Ramos (cell line): Measurements from ENCODE around the gene SYNPO2.

Experiments
- in situ Hi-C: fragments of 300-500 bp; cut with MboI; formaldehyde crosslinking; loops from one replicate; pipeline ENCODE4 v1.14.3; 2022; ENCODE audit warnings: low sequenced_read_pairs; ENCODE audit not compliant: unreplicated experiment

Gene SYNPO2

GRCh38 chr4:118879409-118879808 lies 9.2 kb upstream of the SYNPO2 start:
- in situ Hi-C loops = no loop called here

- in situ Hi-C loops = no loop called here
Measured at GRCh38 chr4:118881512-118882146, 7.0 kb upstream of the SYNPO2 start.

GRCh38 chr4:118883861-118884260 lies 4.8 kb upstream of the SYNPO2 start:
- in situ Hi-C loops = no loop called here

- in situ Hi-C loops = no loop called here
Measured at GRCh38 chr4:118884716-118885115, 3.9 kb upstream of the SYNPO2 start.

- in situ Hi-C loops = no loop called here
Measured at GRCh38 chr4:118889312-118889691, 648 bp downstream of the SYNPO2 start.

DNA sequence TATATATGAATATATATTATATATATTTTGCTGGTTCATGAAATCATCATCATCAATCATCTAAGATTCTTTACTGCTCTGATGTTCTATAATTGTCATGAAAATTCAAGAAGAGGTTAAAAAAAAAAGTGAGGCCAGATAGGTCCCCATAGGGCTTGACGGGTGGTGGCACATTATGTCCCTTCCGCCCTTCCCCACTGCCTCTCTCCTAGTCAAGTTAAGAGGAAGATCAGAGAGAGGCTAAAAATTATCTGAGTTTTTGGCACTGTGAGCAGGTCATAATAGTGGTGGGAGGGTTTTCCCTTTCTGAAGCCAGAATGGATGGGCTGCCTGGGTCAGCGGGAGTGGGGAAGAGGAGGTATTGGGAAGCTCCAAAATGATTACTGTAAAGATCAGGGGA lies 5.4 kb downstream of the SYNPO2 start:
- in situ Hi-C loops = no loop called here

DNA sequence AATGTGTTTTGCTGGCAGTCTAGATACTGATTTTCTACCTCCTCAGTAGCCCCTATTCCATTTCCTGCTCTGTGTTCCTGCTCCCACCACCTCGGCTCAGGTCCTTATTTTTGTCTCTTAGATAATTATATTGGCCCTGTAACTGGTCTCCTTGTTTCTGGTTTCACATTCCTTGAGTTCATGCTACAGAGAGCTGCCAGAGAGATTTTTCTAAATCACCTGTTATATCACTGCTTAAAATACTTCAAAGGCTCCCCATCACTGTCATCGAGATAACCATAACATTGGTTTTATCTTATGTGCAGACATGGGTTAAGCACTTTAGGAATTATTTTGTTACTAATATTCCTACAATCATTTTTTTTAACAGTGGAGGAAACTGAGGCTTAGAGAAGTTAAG lies 9.6 kb downstream of the SYNPO2 start:
- in situ Hi-C loops = no loop called here

GRCh38 chr4:118898684-118899138 lies 10.1 kb downstream of the SYNPO2 start:
- in situ Hi-C loops = no loop called here

DNA sequence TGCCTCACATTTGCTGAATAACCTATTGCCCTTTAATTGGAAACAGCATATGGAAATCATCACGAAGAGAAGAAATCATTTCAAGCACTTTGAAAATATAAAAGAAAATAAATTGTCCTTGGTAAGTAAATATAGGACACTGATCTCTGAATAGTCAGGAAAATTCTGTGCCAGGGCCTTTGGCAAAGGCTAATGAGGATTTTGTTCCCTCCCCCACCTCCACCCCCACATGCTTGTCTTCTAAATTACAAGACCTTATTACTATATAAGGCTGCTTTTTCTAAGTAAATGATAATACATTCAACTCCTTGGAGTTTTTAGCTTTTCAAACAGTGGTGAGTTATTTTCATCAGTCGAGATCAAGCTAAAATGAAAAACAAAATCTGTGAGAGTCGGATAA lies 15.8 kb downstream of the SYNPO2 start:
- in situ Hi-C loops = no loop called here

- in situ Hi-C loops = no loop called here
Measured at GRCh38 chr4:118904935-118905334, 16.3 kb downstream of the SYNPO2 start.

DNA sequence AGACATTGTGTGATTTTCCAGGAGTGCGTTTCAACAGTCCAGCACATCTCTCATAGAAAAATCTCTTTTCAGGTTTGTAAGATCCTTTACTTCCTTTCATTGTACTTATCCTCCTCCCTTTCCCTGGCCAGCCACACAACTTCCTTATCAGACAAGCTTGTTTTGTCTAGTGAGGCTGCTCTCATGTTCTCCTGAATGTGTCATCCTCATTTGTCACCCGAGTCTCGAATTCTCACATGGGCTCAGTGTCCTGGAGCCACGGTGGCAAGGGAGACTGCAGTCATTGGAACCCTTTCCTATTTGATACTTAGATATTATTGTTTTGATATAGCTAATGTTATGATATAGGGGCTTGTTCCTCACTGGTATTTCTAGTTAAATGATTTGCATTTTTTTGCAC lies 16.9 kb downstream of the SYNPO2 start:
- in situ Hi-C loops = no loop called here

DNA sequence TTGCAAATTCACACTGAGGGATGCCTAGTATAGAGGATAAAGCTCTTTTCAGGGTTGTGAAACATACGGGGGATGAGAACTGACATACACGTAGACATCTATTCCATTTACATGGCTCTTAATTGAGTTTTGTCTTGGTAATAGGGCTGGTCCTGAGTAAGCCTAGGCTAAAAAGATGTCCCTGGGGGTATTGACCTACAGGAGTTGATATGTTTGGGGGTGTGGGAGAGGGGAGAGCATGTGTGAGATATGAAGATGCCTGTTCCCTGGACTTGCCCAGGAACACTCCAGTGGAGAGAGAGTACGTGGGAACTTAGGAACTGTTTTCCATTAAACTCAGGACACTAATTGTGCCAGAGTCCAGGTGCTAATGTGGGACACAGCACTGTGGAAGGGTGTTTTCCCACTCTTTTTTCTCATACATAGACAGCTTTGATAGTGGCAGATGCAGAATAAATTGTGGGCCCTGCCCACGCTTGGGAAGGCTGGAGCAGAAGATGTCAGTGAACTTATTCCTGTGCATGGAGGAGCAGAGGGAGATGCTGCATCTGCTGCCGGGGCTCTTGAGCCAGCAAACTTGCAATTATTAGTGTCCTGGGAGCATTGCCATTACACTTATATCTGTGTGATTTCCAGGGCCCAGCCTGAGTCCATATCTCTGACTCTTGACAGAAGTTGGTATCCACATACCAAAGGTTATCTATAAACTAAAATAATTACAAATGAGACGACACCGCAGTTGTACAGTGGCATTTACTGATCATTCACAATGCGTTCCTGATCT lies 20.7 kb downstream of the SYNPO2 start:
- in situ Hi-C loops = no loop called here

GRCh38 chr4:118910221-118910620 lies 21.6 kb downstream of the SYNPO2 start:
- in situ Hi-C loops = no loop called here

- in situ Hi-C loops = no loop called here
Measured at GRCh38 chr4:118911238-118911703, 22.6 kb downstream of the SYNPO2 start.

GRCh38 chr4:118915468-118915867 lies 26.8 kb downstream of the SYNPO2 start:
- in situ Hi-C loops = no loop called here

DNA sequence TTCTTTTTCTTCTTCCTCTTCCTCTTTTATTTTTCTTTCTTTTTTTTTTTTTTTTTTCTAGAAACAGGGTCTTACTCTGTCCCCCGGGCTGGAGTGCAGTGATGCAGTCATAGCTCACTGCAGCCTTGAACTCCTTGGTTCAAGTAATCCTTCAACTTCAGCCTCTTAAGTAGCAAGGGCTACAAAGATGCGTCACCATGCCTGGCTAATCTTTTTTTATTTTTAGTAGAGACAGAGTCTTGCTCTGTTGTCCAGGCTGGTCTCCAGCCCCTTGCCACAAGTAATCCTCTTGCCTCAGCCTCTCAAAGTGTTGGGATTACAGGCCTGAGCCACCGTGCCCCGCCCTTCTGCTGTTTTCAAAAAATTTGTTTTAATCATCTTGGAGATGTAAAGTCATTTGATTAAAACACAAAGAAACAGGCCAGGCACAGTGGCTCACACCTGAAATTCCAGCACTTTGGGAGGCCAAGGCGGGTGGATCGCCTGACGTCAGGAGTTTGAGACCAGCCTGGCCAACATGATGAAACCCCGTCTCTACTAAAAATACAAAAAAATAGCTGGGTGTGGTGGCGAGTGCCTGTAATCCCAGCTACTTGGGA lies 28.1 kb downstream of the SYNPO2 start:
- in situ Hi-C loops = no loop called here

DNA sequence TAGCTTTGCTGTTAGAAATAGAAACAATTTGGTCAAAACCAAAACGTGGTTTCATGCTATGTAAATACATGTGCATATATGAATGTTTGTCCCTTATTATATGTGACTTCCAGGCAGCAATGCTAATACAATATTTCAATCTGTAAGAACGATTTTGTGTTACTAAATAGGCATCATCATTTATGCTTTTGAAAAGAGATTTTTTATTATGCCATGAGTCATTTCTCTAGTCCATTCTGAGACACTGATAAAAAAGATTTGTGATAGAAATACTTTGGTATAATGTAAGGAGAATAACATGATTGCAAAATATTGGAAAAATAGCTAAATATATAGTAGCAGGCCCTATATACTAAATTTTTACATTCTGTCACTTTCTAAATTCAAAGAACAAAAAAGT lies 28.9 kb downstream of the SYNPO2 start:
- in situ Hi-C loops = no loop called here

GRCh38 chr4:118918388-118918787 lies 29.7 kb downstream of the SYNPO2 start:
- in situ Hi-C loops = no loop called here

DNA sequence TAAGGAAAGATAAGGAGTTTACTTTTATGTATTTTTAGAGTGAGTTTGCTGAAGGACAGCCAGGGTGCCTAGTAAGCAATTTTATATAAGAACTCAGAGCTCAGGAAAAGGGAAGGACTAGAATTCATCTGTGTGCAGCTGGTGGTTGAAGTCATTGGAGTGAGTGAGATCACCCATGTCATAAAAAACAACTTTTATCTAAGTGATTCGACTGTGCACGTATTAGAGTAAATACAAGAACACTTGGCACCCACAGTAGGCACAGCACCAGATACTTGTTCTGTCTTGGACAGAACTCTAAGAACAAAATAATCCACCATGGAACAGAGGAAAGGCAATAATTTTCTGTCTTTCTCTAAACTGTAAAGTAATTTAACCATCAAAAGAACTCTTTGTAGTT lies 31.6 kb downstream of the SYNPO2 start:
- in situ Hi-C loops = no loop called here

DNA sequence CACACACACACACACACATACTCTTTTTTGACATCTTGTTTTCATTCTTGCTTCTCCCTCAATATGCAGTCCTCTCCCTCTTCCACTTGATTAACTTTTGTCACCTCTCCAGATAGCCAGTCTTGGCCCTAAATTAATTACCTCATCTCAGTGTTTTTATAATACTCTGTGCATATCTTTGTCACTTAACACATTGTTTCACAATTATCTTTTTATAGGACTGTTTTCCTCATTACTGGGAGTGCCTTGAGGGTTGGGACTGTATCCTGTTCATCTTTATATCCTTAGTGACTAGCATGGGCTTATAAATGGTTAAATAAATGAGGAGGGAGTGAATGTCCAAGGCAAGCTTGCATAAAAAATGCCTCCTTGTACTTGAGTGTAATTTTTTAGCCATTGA lies 33.1 kb downstream of the SYNPO2 start:
- in situ Hi-C loops = no loop called here

- in situ Hi-C loops = no loop called here
Measured at GRCh38 chr4:118923891-118924290, 35.2 kb downstream of the SYNPO2 start.
